Choroid plexus epithelial cell (primary cell): ENCODE results near the gene PJA1.

Experiments
- DNase-seq: peaks from one replicate; pipeline ENCODE4 v3.0.0-alpha.2; 2010; ENCODE audit warnings: low read depth
- H3K4me3 ChIP-seq: 2 replicates; pipeline ENCODE4 v1.5.1; 2011; ENCODE audit warnings: low read depth, mild to moderate bottlenecking, control low read depth, low read length, moderate library complexity
- TF ChIP-seq, protein P1 (sequence below): conservative IDR thresholded peaks from 2 replicates; pipeline ENCODE4 v1.5.1; 2011; ENCODE audit warnings: low read depth, mild to moderate bottlenecking, control low read depth, inconsistent platforms, low read length, moderate library complexity

PJA1 gene, protein sequence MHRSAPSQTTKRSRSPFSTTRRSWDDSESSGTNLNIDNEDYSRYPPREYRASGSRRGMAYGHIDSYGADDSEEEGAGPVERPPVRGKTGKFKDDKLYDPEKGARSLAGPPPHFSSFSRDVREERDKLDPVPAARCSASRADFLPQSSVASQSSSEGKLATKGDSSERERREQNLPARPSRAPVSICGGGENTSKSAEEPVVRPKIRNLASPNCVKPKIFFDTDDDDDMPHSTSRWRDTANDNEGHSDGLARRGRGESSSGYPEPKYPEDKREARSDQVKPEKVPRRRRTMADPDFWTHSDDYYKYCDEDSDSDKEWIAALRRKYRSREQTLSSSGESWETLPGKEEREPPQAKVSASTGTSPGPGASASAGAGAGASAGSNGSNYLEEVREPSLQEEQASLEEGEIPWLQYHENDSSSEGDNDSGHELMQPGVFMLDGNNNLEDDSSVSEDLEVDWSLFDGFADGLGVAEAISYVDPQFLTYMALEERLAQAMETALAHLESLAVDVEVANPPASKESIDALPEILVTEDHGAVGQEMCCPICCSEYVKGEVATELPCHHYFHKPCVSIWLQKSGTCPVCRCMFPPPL

DNA sequence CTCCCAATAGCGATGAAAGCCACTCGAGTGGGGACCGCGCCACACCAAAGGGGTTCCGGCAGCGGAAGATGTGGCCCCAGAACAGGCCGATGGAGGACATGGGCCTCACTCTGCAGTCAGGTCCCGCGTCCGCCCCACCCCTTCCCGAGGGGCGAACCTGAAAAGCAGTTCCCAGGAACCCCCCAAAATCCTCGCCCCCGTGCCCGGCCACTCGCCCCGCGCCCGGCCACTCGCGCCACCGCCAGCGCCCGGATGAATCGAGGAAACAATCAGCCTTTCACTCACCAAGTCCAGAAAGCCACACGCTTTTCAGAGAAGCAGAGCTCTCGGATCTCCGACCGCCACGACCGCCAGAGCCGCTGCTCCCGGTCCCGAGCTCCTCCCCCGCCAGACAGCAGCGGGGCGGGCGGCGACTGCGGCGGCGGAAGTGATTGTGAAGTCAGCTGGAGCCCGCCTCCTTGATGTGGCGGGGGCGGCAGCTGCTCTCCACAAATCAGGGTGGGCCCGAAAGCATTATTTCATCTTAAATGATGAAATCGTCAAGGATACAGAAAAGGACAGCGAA, at the start of gene PJA1:
TSS of gene PJA1 (minus strand) at position 367 of the 565 bp plus-strand sequence. CDS start 2,380 bp downstream, outside the sequence.
- peak; percentile 75 for DNase-seq
- peak within 1 kb of the TSS; percentile 76 for H3K4me3 ChIP-seq
- TF ChIP-seq, protein P1, sequence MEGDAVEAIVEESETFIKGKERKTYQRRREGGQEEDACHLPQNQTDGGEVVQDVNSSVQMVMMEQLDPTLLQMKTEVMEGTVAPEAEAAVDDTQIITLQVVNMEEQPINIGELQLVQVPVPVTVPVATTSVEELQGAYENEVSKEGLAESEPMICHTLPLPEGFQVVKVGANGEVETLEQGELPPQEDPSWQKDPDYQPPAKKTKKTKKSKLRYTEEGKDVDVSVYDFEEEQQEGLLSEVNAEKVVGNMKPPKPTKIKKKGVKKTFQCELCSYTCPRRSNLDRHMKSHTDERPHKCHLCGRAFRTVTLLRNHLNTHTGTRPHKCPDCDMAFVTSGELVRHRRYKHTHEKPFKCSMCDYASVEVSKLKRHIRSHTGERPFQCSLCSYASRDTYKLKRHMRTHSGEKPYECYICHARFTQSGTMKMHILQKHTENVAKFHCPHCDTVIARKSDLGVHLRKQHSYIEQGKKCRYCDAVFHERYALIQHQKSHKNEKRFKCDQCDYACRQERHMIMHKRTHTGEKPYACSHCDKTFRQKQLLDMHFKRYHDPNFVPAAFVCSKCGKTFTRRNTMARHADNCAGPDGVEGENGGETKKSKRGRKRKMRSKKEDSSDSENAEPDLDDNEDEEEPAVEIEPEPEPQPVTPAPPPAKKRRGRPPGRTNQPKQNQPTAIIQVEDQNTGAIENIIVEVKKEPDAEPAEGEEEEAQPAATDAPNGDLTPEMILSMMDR: no peak

- TF ChIP-seq, protein P1: no peak
- no peak overlapping the region for H3K4me3 ChIP-seq
- no peak for DNase-seq
These were observed 49.2 kb upstream of the PJA1 start for GRCh38 chrX:69214463-69214862.

GRCh38 chrX:69211701-69212100, 46.4 kb upstream of the PJA1 start:
- no peak overlapping the region for H3K4me3 ChIP-seq
- DNase-seq: no peak
- TF ChIP-seq, protein P1: no peak

DNA sequence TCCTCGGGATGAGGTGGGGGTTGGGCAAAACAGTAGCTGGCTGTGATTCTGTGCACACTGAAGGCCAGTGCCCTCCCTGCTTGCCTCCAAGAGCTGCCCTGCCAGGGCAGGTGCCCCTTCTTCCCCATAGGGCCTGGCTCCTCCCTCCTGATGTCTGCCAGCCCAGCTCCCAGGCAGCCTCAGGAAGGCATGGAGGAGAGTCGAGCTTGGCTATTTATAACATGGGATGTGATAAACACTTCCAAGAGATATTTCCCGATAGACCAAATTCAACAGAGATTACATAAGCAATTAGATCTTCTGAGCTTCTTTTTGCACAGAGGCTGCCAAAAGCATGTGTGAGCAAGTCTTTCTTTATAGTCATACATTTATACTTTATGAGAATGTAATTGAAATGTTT, 45.3 kb upstream of the PJA1 start:
- H3K4me3 ChIP-seq: no peak overlapping the region
- TF ChIP-seq, protein P1: no peak
- no peak for DNase-seq

GRCh38 chrX:69207216-69207615, 42.0 kb upstream of the PJA1 start:
- TF ChIP-seq, protein P1: no peak
- no peak for DNase-seq
- H3K4me3 ChIP-seq: no peak overlapping the region

DNA sequence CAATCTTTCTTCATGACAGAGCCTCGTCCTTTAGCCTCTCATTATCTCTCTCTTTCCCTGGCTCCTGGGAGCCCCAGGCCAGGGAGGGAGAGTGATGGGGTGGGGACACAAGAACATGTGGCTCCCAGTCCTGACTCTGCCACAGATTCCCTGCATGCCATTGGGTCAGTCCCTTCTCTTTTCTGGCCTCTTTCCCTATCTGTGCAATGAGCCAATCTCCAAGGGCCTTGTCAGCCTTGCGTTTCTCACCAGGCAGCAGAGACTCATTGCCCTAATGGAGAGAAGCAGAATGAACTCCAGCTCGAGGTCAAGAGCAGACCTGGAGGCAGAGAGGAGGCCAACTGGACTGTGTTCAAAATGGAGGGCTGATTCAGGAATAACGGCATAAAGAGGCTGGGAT, 38.4 kb upstream of the PJA1 start:
- DNase-seq: no peak
- TF ChIP-seq, protein P1: no peak
- H3K4me3 ChIP-seq: no peak overlapping the region
